NB4 (cell line): ENCODE data around the gene TMEM106C.

Experiments
- DNase-seq: peaks from one replicate; pipeline ENCODE4 v3.0.0; 2010; ENCODE audit warnings: low read depth
- H3K4me3 ChIP-seq: one replicate; pipeline ENCODE4 v1.5.1; 2011; ENCODE audit warnings: mild to moderate bottlenecking, low read depth, low read length, moderate library complexity
- CTCF ChIP-seq: IDR thresholded peaks from one replicate; pipeline ENCODE4 v1.5.1; 2012; ENCODE audit warnings: low read depth, low read length
- MAX ChIP-seq: IDR thresholded peaks from 2 replicates; pipeline ENCODE4 v1.6.1; 2011; ENCODE audit warnings: low read depth, low read length
- MYC ChIP-seq: IDR thresholded peaks from 2 replicates; pipeline ENCODE4 v1.6.1; 2011; ENCODE audit warnings: low read depth, low read length
- POLR2A ChIP-seq: IDR thresholded peaks from 2 replicates; pipeline ENCODE4 v1.6.1; 2011; ENCODE audit warnings: mild to moderate bottlenecking; ENCODE audit not compliant: insufficient read length; ENCODE audit errors: extremely low read depth

TMEM106C gene

GRCh38 chr12:47997321-47997720, 33.9 kb downstream of the TMEM106C start:
- TF ChIP-seq MYC (no peak), MAX (no peak), POLR2A (no peak), CTCF (no peak)
- no peak for DNase-seq
- no peak overlapping the region for H3K4me3 ChIP-seq

- no peak for DNase-seq
- TF ChIP-seq CTCF (no peak), MAX (no peak), POLR2A (no peak), MYC (no peak)
- no peak overlapping the region for H3K4me3 ChIP-seq
These were observed 36.4 kb downstream of the TMEM106C start for GRCh38 chr12:47999816-48000215.

- DNase-seq, result peak; percentile 52
- no peak for TF ChIP-seq MAX
- no peak for TF ChIP-seq CTCF
- TF ChIP-seq MYC, result no peak
- TF ChIP-seq POLR2A, result no peak
- peak overlapping the region; percentile 1 for H3K4me3 ChIP-seq
These were observed 37.6 kb downstream of the TMEM106C start for GRCh38 chr12:48000878-48001504.

GRCh38 chr12:48001505-48002413, 38.4 kb downstream of the TMEM106C start:
- peak; percentile 37 for DNase-seq
- H3K4me3 ChIP-seq, result peak overlapping the region; percentile 1
- TF ChIP-seq MYC (no peak), POLR2A (no peak), MAX (no peak), CTCF (no peak)

DNA sequence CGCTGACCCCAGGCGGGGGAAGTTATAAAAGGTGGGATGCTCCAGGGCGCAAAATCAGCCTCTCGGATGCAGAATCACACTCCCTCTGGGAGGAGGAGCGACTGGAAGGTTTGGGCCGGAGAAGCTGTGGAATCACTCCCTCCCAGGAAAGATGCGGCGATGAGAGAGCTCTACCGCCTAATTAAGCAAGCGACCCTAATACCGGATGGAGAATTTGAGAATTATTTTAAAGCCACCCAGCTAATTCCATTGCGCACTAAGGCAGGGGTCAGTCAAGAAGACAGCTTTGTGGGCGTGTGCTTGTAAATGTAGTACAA, 39.0 kb downstream of the TMEM106C start:
- no peak for DNase-seq
- H3K4me3 ChIP-seq, result no peak overlapping the region
- TF ChIP-seq POLR2A, result no peak
- no peak for TF ChIP-seq CTCF
- TF ChIP-seq MYC, result no peak
- TF ChIP-seq MAX, result no peak
